Spinal cord (tissue), 10 donors: Measurements from ENCODE around the gene SLC25A21. TPM values are rescaled to one million over a fixed set of nuclear protein-coding genes. Genes with fewer than 3 reads are reported as not detected.
"Not testable (repeated sequence)": the region's sequence is repeated elsewhere in the genome, so short reads cannot be mapped to it uniquely, and the experiment has no call there.

ENCODE experiments used
- DNase-seq, 6 donors: peaks; one replicate each; pipeline versions ENCODE4 v3.0.0 to v3.0.0-alpha.2; 2013 to 2015; ENCODE audit warnings: low spot score in 6 of 6, low read depth in 4 of 6
- H3K27ac ChIP-seq: one replicate; pipeline ENCODE4 v1.5.1; 2013; ENCODE audit warnings: low read depth, low read length, control low read depth
- H3K27me3 ChIP-seq: one replicate; pipeline ENCODE4 v1.6.1; 2013; ENCODE audit warnings: low read length; ENCODE audit not compliant: control insufficient read depth, insufficient read depth
- H3K36me3 ChIP-seq: one replicate; pipeline ENCODE4 v1.6.1; 2013; ENCODE audit warnings: low read length; ENCODE audit not compliant: control insufficient read depth, insufficient read depth
- H3K4me1 ChIP-seq: one replicate; pipeline ENCODE4 v1.6.1; 2013; ENCODE audit warnings: low read length; ENCODE audit not compliant: control insufficient read depth, insufficient read depth
- H3K4me3 ChIP-seq: one replicate; pipeline ENCODE4 v1.5.1; 2013; ENCODE audit warnings: low read depth, low read length, control low read depth
- H3K9me3 ChIP-seq: one replicate; pipeline ENCODE4 v1.6.1; 2013; ENCODE audit warnings: low read length; ENCODE audit not compliant: control insufficient read depth, insufficient read depth
- WGBS: methylation state at CpG from one replicate; pipeline ENCODE4 v1.1.5; 2013; ENCODE audit warnings: missing lambda C conversion rate; ENCODE audit not compliant: insufficient coverage; 5-methylcytosine and 5-hydroxymethylcytosine counted together
- polyA plus RNA-seq, 2 donors: library from polyadenylated mRNA; unstranded; fragments of 120-200 nt; gene quantifications; one replicate each; pipeline ENCODE4 v1.2.1, GENCODE V29; 2013; ENCODE audit not compliant: insufficient read length in 2 of 2
- total RNA-seq, 2 donors: library from RNA; depleted of rRNA in 1 of 2; stranded (reverse); fragments of 120-200 nt in 1 of 2; fragments of >200 nt in 1 of 2; gene quantifications; one replicate each; pipeline versions ENCODE4 v1.2.3 to v1.2.4, GENCODE V29; 2013 to 2014
- donor health status: healthy.

Gene SLC25A21
- total and polyA plus RNA-seq, 4 donors = 0.99 to 4.5 (median 2.4) TPM

DNA sequence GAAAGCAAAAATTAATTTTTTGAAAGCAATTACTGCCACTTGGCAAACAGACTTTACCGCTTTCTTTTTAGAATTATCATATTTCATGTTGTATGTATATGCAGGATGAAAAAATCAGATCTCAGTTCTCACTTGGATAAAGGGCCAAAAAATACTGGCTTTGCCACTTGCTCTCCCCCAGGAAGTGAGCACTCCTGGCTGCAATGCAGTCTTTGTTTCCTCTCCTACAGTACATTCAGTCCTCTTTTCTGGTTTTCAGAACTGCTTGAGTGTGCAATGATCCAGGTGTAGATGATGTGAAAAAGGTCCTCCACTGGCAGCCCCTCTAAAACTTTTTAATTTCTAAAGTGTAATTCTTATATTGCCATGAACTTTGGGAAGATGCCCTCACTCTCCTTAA, 183.4 kb downstream of the SLC25A21 start:
- H3K27ac ChIP-seq = no peak overlapping the region
- no peak overlapping the region for H3K4me3 ChIP-seq
- no peaks in the 10 kb centered on the region for H3K27me3 ChIP-seq
- no peaks in the 10 kb centered on the region for H3K9me3 ChIP-seq
- no CpG with 5 or more reads among the region's 1 CpG for WGBS
- no peaks in the 10 kb centered on the region for H3K36me3 ChIP-seq
- DNase-seq = no peak
- no peaks in the 10 kb centered on the region for H3K4me1 ChIP-seq

DNA sequence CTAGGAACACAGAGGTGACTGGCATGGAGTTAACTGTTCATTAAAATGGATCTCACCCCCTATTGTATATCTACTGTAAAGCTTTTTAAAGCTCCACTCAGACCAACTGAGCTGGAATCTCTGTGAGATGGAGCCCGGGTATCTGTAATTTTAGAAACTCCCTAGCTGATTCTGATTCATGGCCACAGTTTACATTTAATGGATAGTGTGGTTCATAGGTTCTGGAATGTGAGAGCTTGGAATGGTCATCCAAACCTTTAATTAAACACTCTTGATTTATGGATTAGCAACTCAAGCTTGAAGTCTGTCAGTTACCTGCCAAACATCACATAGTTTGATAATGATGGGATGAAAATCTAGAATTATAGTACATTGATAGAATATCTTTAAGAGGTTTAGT, 183.8 kb downstream of the SLC25A21 start:
- Histone ChIP-seq H3K4me3 (no peak overlapping the region), H3K36me3 (no peaks in the 10 kb centered on the region), H3K27ac (no peak overlapping the region), H3K9me3 (no peaks in the 10 kb centered on the region), H3K4me1 (no peaks in the 10 kb centered on the region), H3K27me3 (no peaks in the 10 kb centered on the region)
- no peak for DNase-seq
- no CpG with 5 or more reads among the region's 1 CpG for WGBS

DNA sequence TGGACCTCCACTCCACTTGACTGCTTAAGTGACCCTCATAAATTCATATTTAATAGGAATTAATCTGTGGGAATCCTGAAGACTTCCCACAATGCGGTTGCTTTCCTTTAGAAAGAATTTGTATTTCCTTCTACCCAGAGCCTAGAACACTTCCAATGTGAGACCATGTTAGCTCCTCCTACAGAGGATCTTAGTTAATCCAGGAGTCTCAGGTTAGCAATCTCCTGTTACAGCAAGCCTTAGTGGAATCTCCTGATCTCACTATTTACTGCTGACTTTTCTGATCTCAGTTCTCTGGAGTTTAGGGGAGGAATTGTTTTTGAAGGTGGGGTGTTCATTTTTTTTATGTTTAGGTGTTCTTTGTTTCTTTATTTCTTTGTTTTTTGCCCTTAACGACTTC, 186.0 kb downstream of the SLC25A21 start:
- DNase-seq = no peak
- no peaks in the 10 kb centered on the region for H3K27me3 ChIP-seq
- no peak overlapping the region for H3K27ac ChIP-seq
- H3K4me1 ChIP-seq = no peaks in the 10 kb centered on the region
- H3K36me3 ChIP-seq = no peaks in the 10 kb centered on the region
- no peak overlapping the region for H3K4me3 ChIP-seq
- no CpG with 5 or more reads among the region's 2 CpGs for WGBS
- no peaks in the 10 kb centered on the region for H3K9me3 ChIP-seq

DNA sequence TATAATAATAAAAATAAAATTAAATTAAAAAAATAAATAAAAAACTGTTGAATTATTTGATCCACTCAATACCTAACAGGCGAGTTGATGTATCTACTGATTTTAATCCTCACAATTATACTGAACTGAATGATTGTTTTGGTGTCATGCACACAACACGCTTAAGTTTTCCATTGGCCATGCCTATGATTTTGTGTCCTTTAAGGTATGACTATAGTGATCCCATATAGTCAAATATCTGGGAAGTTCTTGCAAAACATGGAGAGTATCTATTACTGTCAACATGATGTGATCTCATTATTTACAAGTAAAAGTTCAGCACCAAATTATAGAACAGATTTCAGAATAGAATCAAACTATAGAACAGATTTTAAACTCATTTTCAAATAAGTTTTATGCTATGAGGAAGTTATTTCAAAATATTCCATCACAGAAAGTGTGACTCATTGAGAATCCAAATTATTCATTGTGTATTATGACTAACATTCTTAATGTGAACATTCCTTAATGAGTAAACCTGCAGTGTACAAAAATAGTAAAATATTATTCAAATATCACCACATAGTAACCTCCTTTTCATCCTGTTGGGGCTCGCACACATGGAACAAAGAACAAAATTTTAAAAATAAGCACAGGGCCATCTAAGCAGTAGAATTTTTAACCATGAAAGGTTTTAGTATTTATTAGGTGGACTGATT, 190.4 kb downstream of the SLC25A21 start:
- Histone ChIP-seq H3K36me3 (no peaks in the 10 kb centered on the region), H3K9me3 (no peaks in the 10 kb centered on the region), H3K27ac (no peak overlapping the region), H3K4me1 (no peaks in the 10 kb centered on the region), H3K27me3 (no peaks in the 10 kb centered on the region), H3K4me3 (no peak overlapping the region)
- WGBS = no CpG with 5 or more reads among the region's 3 CpGs
- no peak for DNase-seq

DNA sequence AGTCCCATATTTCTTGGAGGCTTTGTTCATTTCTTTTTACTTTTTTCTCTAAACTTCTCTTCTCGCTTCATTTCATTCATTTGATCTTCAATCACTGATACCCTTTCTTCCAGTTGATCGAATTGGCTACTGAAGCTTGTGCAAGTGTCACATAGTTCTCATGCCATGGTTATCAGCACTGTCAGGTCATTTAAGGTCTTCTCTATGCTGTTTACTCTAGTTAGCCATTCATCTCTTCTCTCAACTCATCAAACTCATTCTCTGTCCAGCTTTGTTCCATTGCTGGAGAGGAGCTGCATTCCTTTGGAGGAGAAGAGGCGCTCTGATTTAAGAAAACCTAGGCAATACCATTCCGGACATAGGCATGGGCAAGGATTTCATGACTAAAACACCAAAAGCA, 192.0 kb downstream of the SLC25A21 start:
- not testable (repeated sequence) for H3K4me1 ChIP-seq, DNase-seq, H3K27me3 ChIP-seq, H3K9me3 ChIP-seq, H3K27ac ChIP-seq, H3K36me3 ChIP-seq, H3K4me3 ChIP-seq
- WGBS = 55% methylated on average over 4 of the region's 4 CpGs

DNA sequence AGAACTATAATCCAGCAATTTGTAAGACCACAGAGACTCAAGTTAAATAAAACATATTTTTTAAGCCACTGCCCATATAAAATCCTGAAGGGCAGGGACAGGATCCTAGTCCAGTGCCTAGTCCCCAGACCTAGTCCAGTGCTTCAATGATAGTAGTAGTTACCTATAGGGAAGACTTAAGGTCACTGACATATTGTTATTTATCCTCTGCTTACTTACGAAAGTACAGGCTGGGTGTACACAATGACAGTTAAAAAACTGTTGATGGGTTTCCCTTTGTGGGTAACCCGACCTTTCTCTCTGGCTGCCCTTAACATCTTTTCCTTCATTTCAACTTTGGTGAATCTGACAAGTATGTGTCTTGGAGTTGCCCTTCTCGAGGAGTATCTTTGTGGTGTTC, 192.5 kb downstream of the SLC25A21 start:
- no peak overlapping the region for H3K27ac ChIP-seq
- H3K4me1 ChIP-seq = no peaks in the 10 kb centered on the region
- H3K4me3 ChIP-seq = no peak overlapping the region
- no peaks in the 10 kb centered on the region for H3K36me3 ChIP-seq
- WGBS = no CpG with 5 or more reads among the region's 3 CpGs
- DNase-seq = no peak
- H3K27me3 ChIP-seq = no peaks in the 10 kb centered on the region
- no peaks in the 10 kb centered on the region for H3K9me3 ChIP-seq

DNA sequence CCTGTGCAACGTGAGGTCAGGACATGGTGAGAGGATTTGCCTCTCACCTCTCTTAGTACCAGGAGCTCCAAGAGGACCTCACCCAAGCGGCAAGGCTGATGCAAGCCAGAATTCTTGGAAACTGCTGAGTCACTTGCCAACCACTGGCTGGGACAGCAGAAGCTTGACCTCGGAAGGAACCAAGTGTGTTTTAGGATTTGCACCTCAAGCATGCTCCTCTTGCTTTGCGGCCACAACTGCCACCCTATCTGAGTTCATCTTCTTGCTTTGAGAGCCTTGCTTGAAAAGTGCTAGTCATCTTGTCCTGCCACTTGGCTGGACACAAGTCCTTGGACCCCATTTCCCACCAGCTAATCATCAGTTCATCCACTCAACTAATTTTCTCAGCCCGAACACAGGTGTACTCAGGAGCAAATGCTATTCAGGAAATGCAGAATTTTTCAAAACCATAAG, 195.8 kb downstream of the SLC25A21 start:
- no peak overlapping the region for H3K4me3 ChIP-seq
- no peaks in the 10 kb centered on the region for H3K4me1 ChIP-seq
- DNase-seq = no peak
- no peak overlapping the region for H3K27ac ChIP-seq
- H3K27me3 ChIP-seq = no peaks in the 10 kb centered on the region
- WGBS = 93% methylated on average over 5 of the region's 5 CpGs
- no peaks in the 10 kb centered on the region for H3K36me3 ChIP-seq
- no peaks in the 10 kb centered on the region for H3K9me3 ChIP-seq

DNA sequence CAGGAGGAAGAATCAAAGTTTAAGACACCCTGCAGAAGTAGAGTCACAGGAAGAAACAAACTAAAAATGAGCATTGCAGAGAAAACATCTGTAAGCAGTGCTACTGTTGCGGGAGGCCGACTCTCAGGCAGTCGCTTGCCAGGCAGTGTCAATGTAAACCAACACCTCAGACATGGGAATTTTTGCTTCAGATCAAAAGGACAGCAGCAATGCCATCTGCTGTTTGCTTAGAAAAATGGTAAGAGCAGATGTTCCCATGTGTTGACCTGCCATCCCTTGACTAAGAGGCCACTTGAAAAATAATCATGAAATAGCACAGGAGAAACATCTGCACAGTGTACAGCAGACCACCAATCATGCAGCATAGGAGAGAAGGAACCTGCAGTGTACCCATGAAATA, 196.6 kb downstream of the SLC25A21 start:
- H3K27ac ChIP-seq = no peak overlapping the region
- DNase-seq = no peak
- 80% methylated on average over 3 of the region's 3 CpGs for WGBS
- no peaks in the 10 kb centered on the region for H3K27me3 ChIP-seq
- no peaks in the 10 kb centered on the region for H3K9me3 ChIP-seq
- H3K4me1 ChIP-seq = no peaks in the 10 kb centered on the region
- no peaks in the 10 kb centered on the region for H3K36me3 ChIP-seq
- H3K4me3 ChIP-seq = no peak overlapping the region

DNA sequence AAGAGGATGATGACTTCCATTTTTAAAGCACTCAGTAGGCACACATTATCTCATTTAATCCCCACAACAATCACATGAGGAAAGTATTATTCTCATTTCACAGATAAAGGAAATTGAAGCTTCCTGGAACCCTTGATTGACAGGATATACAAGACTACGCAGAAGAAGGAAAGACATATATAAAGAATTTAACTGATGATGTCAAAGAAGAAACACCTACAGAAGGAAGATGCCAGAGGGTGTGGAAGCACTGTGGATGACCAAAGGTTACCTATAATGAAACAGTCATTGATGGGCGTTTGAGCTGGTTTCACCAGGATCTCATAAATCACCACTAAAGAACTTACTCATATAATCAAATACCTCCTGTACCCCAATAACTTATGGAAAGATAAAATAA, 197.4 kb downstream of the SLC25A21 start:
- H3K27ac ChIP-seq = no peak overlapping the region
- no peaks in the 10 kb centered on the region for H3K36me3 ChIP-seq
- WGBS = no CpG with 5 or more reads among the region's 2 CpGs
- H3K9me3 ChIP-seq = no peaks in the 10 kb centered on the region
- DNase-seq = no peak
- H3K4me1 ChIP-seq = no peaks in the 10 kb centered on the region
- H3K4me3 ChIP-seq = no peak overlapping the region
- H3K27me3 ChIP-seq = no peaks in the 10 kb centered on the region

DNA sequence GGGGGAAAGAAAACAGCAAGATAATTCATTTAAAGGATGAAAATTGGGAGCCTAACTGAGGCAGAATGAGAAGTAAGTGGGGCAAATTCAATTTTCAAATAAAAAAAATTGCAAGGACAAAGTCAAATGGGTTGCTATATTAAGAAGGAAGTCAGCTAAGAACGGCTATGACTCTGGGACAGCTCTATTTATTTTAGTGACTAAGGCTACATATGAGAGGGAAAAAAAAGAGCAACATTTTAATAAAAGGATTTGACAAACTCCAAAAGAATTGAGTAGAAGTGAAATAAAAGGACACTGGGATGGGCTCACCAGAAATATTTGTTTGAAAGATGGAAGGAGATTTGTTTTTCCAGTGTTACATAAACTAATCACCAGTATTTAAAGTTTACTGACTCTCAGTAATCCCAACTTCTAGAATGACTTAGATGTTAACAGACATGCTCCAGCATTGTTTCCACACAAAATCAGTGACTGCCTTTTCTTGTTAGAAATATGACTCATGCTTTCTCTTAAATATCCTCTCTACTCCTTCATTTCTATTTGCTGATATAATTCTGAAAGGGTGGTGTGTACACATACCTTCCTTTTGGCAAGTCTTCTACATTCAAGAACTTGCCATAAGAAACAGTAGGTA, 198.5 kb downstream of the SLC25A21 start:
- no peaks in the 10 kb centered on the region for H3K36me3 ChIP-seq
- no peaks in the 10 kb centered on the region for H3K4me1 ChIP-seq
- H3K27ac ChIP-seq = no peak overlapping the region
- H3K4me3 ChIP-seq = no peak overlapping the region
- no peaks in the 10 kb centered on the region for H3K9me3 ChIP-seq
- no CpG with 5 or more reads among the region's 1 CpG for WGBS
- no peaks in the 10 kb centered on the region for H3K27me3 ChIP-seq
- DNase-seq = no peak
